DOHH2 (cell line): ENCODE results near the gene GAR1.

Experiments used
- H3F3A ChIP-seq: fragments of 200-600 bp; sonication (generic), shearing (Covaris generic); 2 replicates; pipeline ENCODE4 v1.6.0; 2016; ENCODE audit warnings: antibody characterized with exemption, mild to moderate bottlenecking; ENCODE audit not compliant: control insufficient read depth, insufficient read depth
- H3K27ac ChIP-seq: fragments of 200-600 bp; sonication (generic); 2 replicates; pipeline ENCODE4 v1.5.1; 2014; ENCODE audit warnings: low read depth, mild to moderate bottlenecking, low read length, moderate library complexity
- H3K27me3 ChIP-seq: fragments of 200-600 bp; sonication (generic); 2 replicates; pipeline ENCODE4 v1.6.1; 2014; ENCODE audit warnings: mild to moderate bottlenecking, low read length, mixed read lengths; ENCODE audit not compliant: control insufficient read depth
- H3K36me3 ChIP-seq: fragments of 200-600 bp; sonication (generic); 2 replicates; pipeline ENCODE4 v1.6.1; 2014; ENCODE audit warnings: mild to moderate bottlenecking, low read length, moderate library complexity, mixed read lengths; ENCODE audit not compliant: control insufficient read depth
- H3K4me1 ChIP-seq: fragments of 200-600 bp; sonication (generic); 2 replicates; pipeline ENCODE4 v1.6.1; 2014; ENCODE audit warnings: mild to moderate bottlenecking, low read length, mixed read lengths; ENCODE audit not compliant: control insufficient read depth
- H3K4me2 ChIP-seq: fragments of 200-600 bp; sonication (generic); 2 replicates; pipeline ENCODE4 v1.6.0; 2014; ENCODE audit warnings: mild to moderate bottlenecking, low read length, moderate library complexity
- H3K4me3 ChIP-seq: fragments of 200-600 bp; sonication (generic); 2 replicates; pipeline ENCODE4 v1.5.1; 2014; ENCODE audit warnings: mild to moderate bottlenecking, low read length, mixed read lengths
- H3K79me2 ChIP-seq: fragments of 200-600 bp; sonication (generic); 2 replicates; pipeline ENCODE4 v1.6.1; 2014; ENCODE audit warnings: mild to moderate bottlenecking, low read length, mixed read lengths; ENCODE audit not compliant: control insufficient read depth
- H3K9me2 ChIP-seq: fragments of 200-600 bp; sonication (generic); replicated peaks from 2 replicates; pipeline ENCODE4 v1.6.1; 2014; ENCODE audit warnings: mild to moderate bottlenecking, low read length, mixed read lengths; ENCODE audit not compliant: control insufficient read depth
- H3K9me3 ChIP-seq: fragments of 200-600 bp; sonication (generic); 2 replicates; pipeline ENCODE4 v1.6.1; 2014; ENCODE audit warnings: antibody characterized with exemption, low read length, mixed read lengths; ENCODE audit not compliant: control insufficient read depth, insufficient read depth
- H4K20me1 ChIP-seq: fragments of 200-600 bp; sonication (generic); 2 replicates; pipeline ENCODE4 v1.6.0; 2014; ENCODE audit warnings: low read depth, mild to moderate bottlenecking, antibody characterized with exemption, low read length, moderate library complexity; ENCODE audit not compliant: control insufficient read depth, insufficient read depth
- CTCF ChIP-seq: fragments of 200-600 bp; sonication (generic); IDR thresholded peaks from one replicate; pipeline ENCODE4 v1.5.1; 2014; ENCODE audit warnings: antibody characterized with exemption, mild to moderate bottlenecking, low read depth, low read length; ENCODE audit not compliant: poor library complexity, severe bottlenecking
- EZH2phosphoT487 ChIP-seq: fragments of 200-600 bp; sonication (generic); IDR thresholded peaks from 2 replicates; pipeline ENCODE4 v1.6.1; 2017; ENCODE audit warnings: borderline replicate concordance, mild to moderate bottlenecking, antibody characterized with exemption, low read length, moderate library complexity, mixed read lengths

The GAR1 gene

GRCh38 chr4:109833756-109834155 lies 18.2 kb downstream of the GAR1 start:
- H3K4me3 ChIP-seq, result no peak overlapping the region
- H3K79me2 ChIP-seq, result no peaks in the 10 kb centered on the region
- H3K27ac ChIP-seq, result no peak overlapping the region
- H3K9me2 ChIP-seq, result no peaks in the 10 kb centered on the region
- no peaks in the 10 kb centered on the region for H3K9me3 ChIP-seq
- no peaks in the 10 kb centered on the region for H3K27me3 ChIP-seq
- H4K20me1 ChIP-seq, result no peaks in the 10 kb centered on the region
- no peaks in the 10 kb centered on the region for H3K36me3 ChIP-seq
- no peak overlapping the region for H3K4me2 ChIP-seq
- H3K4me1 ChIP-seq, result no peaks in the 10 kb centered on the region
- TF ChIP-seq EZH2phosphoT487, result no peak
- TF ChIP-seq CTCF, result no peak
- H3F3A ChIP-seq, result no peaks in the 10 kb centered on the region

GRCh38 chr4:109836985-109837384 lies 21.4 kb downstream of the GAR1 start:
- no peaks in the 10 kb centered on the region for H3K9me2 ChIP-seq
- TF ChIP-seq CTCF (no peak), EZH2phosphoT487 (no peak)
- no peak overlapping the region for H3K4me3 ChIP-seq
- no peak overlapping the region for H3K4me2 ChIP-seq
- no peak overlapping the region for H3K27ac ChIP-seq
- no peaks in the 10 kb centered on the region for H4K20me1 ChIP-seq
- H3K4me1 ChIP-seq, result no peaks in the 10 kb centered on the region
- H3K9me3 ChIP-seq, result no peaks in the 10 kb centered on the region
- H3K79me2 ChIP-seq, result no peaks in the 10 kb centered on the region
- H3K27me3 ChIP-seq, result no peaks in the 10 kb centered on the region
- H3F3A ChIP-seq, result no peaks in the 10 kb centered on the region
- H3K36me3 ChIP-seq, result no peaks in the 10 kb centered on the region

- no peaks in the 10 kb centered on the region for H3K79me2 ChIP-seq
- no peak overlapping the region for H3K4me2 ChIP-seq
- no peak overlapping the region for H3K4me3 ChIP-seq
- H3F3A ChIP-seq, result no peaks in the 10 kb centered on the region
- no peaks in the 10 kb centered on the region for H3K4me1 ChIP-seq
- no peaks in the 10 kb centered on the region for H3K9me3 ChIP-seq
- H3K9me2 ChIP-seq, result no peaks in the 10 kb centered on the region
- no peak overlapping the region for H3K27ac ChIP-seq
- no peak for TF ChIP-seq EZH2phosphoT487
- no peak for TF ChIP-seq CTCF
- no peaks in the 10 kb centered on the region for H3K27me3 ChIP-seq
- H4K20me1 ChIP-seq, result no peaks in the 10 kb centered on the region
- H3K36me3 ChIP-seq, result no peaks in the 10 kb centered on the region
Observed at GRCh38 chr4:109846395-109847098, 31.0 kb downstream of the GAR1 start.
